ENCODE measurements around the gene ASPSCR1.

ASPSCR1 gene

DNA sequence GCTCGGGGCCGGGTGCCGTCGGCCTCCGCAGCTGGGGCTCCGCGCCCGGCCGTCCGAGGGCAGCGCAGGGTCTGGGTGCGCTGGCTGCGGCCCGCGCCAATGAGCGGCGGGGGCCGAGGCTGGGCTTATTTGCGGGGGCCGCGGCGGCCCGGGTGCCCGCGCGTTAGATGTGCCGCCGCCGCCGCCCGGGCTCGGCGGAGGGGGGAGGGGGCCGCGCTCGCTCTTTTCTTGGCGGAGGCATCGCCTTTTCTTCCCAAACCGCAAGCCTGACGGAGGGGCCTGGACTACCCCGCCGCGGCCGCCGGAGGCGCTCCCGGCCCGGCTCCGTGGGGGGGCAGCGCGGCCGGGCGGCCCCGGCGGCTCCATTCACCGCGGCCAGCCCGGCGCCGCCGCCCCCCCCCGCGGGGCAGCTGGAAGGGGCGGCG lies 16.3 kb upstream of the ASPSCR1 start, which contains the start of gene NOTUM:
NOTUM (minus strand) TSS at position 101 of the 425 bp plus-strand sequence. CDS start 278 bp downstream, outside the sequence.
- under 1% methylated on average over 46 of the region's 65 CpGs for WGBS (ENCODE audit: insufficient coverage)
- DNase-seq = peak in 2 of 3 donors; percentile 45 to 54
- Histone ChIP-seq H3K36me3 (ENCODE audit: control insufficient read depth in 4 of 4, insufficient read depth in 4 of 4, low read length in 3 of 4) (no peaks in the 10 kb centered on the region), H3K9me3 (ENCODE audit: control extremely low read depth in 1 of 5, control insufficient read depth in 4 of 5, insufficient read depth in 2 of 5, low read depth in 1 of 5, low read length in 4 of 5) (no peaks in the 10 kb centered on the region), H3K27me3 (replicated peaks in 2 of 5; ENCODE audit: control insufficient read depth in 4 of 5, insufficient read depth in 5 of 5, low read length in 4 of 5) (peaks cover 0 to 63% (median 21%) of the 10 kb centered on the region in 5 experiments), H3K4me1 (ENCODE audit: control extremely low read depth in 1 of 4, control insufficient read depth in 4 of 4, insufficient read depth in 4 of 4, low read length in 3 of 4) (peaks cover 0 to 30% (median 25%) of the 10 kb centered on the region in 4 experiments), H3K27ac (ENCODE audit: insufficient read depth in 1 of 2, low read depth in 1 of 2, low read length in 2 of 2, poor library complexity in 1 of 2, severe bottlenecking in 2 of 2) (no peak within 1 kb of the TSS), H3K4me3 (ENCODE audit: control insufficient read depth in 1 of 7, extremely low read depth in 1 of 7, insufficient read depth in 4 of 7, low read depth in 2 of 7, low read length in 6 of 7) (peak within 1 kb of the TSS in 5 of 7 experiments; percentile 9 to 61 (median 42))
- CTCF ChIA-PET = interaction anchor here (1.0 to 6.4 kb wide), 8 partner anchors 15 to 68 kb away, joined by 3 to 117 read pairs (median 14); partner anchors contain the start of genes ASPSCR1, CENPX and LRRC45
- POLR2A ChIA-PET = no interaction called here

GRCh38 chr17:81961521-81962498 lies 15.6 kb upstream of the ASPSCR1 start:
- ChIA-PET POLR2A (no interaction called here), CTCF (interaction anchor here (1.5 to 6.4 kb wide), 7 partner anchors 8 to 68 kb away, joined by 3 to 117 read pairs (median 6); partner anchors contain the start of genes CENPX and LRRC45)
- no peak for DNase-seq
- peaks cover 0 to 63% (median 21%) of the 10 kb centered on the region in 5 experiments for H3K27me3 ChIP-seq (replicated peaks in 2 of 5; ENCODE audit: control insufficient read depth in 4 of 5, insufficient read depth in 5 of 5, low read length in 4 of 5)
- peak overlapping the region in 1 of 7 experiments; percentile 16 for H3K4me3 ChIP-seq (ENCODE audit: control insufficient read depth in 1 of 7, extremely low read depth in 1 of 7, insufficient read depth in 4 of 7, low read depth in 2 of 7, low read length in 6 of 7)
- no peak overlapping the region for H3K27ac ChIP-seq (ENCODE audit: insufficient read depth in 1 of 2, low read depth in 1 of 2, low read length in 2 of 2, poor library complexity in 1 of 2, severe bottlenecking in 2 of 2)
- H3K4me1 ChIP-seq (ENCODE audit: control extremely low read depth in 1 of 4, control insufficient read depth in 4 of 4, insufficient read depth in 4 of 4, low read length in 3 of 4) = peaks cover 0 to 37% (median 32%) of the 10 kb centered on the region in 4 experiments
- H3K36me3 ChIP-seq (ENCODE audit: control insufficient read depth in 4 of 4, insufficient read depth in 4 of 4, low read length in 3 of 4) = no peaks in the 10 kb centered on the region
- 15% methylated on average over 65 of the region's 82 CpGs for whole genome bisulfite sequencing (ENCODE audit: insufficient coverage)
- no peaks in the 10 kb centered on the region for H3K9me3 ChIP-seq (ENCODE audit: control extremely low read depth in 1 of 5, control insufficient read depth in 4 of 5, insufficient read depth in 2 of 5, low read depth in 1 of 5, low read length in 4 of 5)

- no peak overlapping the region for H3K27ac ChIP-seq (ENCODE audit: insufficient read depth in 1 of 2, low read depth in 1 of 2, low read length in 2 of 2, poor library complexity in 1 of 2, severe bottlenecking in 2 of 2)
- POLR2A ChIA-PET = no interaction called here
- H3K4me1 ChIP-seq (ENCODE audit: control extremely low read depth in 1 of 4, control insufficient read depth in 4 of 4, insufficient read depth in 4 of 4, low read length in 3 of 4) = peaks cover 0 to 46% (median 42%) of the 10 kb centered on the region in 4 experiments
Measured at GRCh38 chr17:81962499-81963441, 14.7 kb upstream of the ASPSCR1 start.

GRCh38 chr17:81964081-81964849 lies 13.2 kb upstream of the ASPSCR1 start:
- DNase-seq = no peak
- peaks cover 0 to 54% (median 49%) of the 10 kb centered on the region in 4 experiments for H3K4me1 ChIP-seq (ENCODE audit: control extremely low read depth in 1 of 4, control insufficient read depth in 4 of 4, insufficient read depth in 4 of 4, low read length in 3 of 4)
- no peaks in the 10 kb centered on the region for H3K36me3 ChIP-seq (ENCODE audit: control insufficient read depth in 4 of 4, insufficient read depth in 4 of 4, low read length in 3 of 4)
- H3K27me3 ChIP-seq (replicated peaks in 2 of 5; ENCODE audit: control insufficient read depth in 4 of 5, insufficient read depth in 5 of 5, low read length in 4 of 5) = peaks cover 0 to 44% (median 15%) of the 10 kb centered on the region in 5 experiments
- no peak overlapping the region for H3K27ac ChIP-seq (ENCODE audit: insufficient read depth in 1 of 2, low read depth in 1 of 2, low read length in 2 of 2, poor library complexity in 1 of 2, severe bottlenecking in 2 of 2)
- WGBS (ENCODE audit: insufficient coverage) = 92% methylated on average over 20 of the region's 22 CpGs
- no peaks in the 10 kb centered on the region for H3K9me3 ChIP-seq (ENCODE audit: control extremely low read depth in 1 of 5, control insufficient read depth in 4 of 5, insufficient read depth in 2 of 5, low read depth in 1 of 5, low read length in 4 of 5)
- ChIA-PET POLR2A (no interaction called here), CTCF (interaction anchor here (0.7 to 6.4 kb wide), 2 partner anchors 57 to 105 kb away, joined by 3 to 117 read pairs; partner anchors contain the start of genes CENPX and LRRC45)
- no peak overlapping the region for H3K4me3 ChIP-seq (ENCODE audit: control insufficient read depth in 1 of 7, extremely low read depth in 1 of 7, insufficient read depth in 4 of 7, low read depth in 2 of 7, low read length in 6 of 7)

More at GRCh38 chr17:81962499-81963441, 14.7 kb upstream of the ASPSCR1 start:
- Histone ChIP-seq H3K27me3 (replicated peaks in 2 of 5; ENCODE audit: control insufficient read depth in 4 of 5, insufficient read depth in 5 of 5, low read length in 4 of 5) (peaks cover 0 to 59% (median 21%) of the 10 kb centered on the region in 5 experiments), H3K36me3 (ENCODE audit: control insufficient read depth in 4 of 4, insufficient read depth in 4 of 4, low read length in 3 of 4) (no peaks in the 10 kb centered on the region), H3K9me3 (ENCODE audit: control extremely low read depth in 1 of 5, control insufficient read depth in 4 of 5, insufficient read depth in 2 of 5, low read depth in 1 of 5, low read length in 4 of 5) (no peaks in the 10 kb centered on the region), H3K4me3 (ENCODE audit: control insufficient read depth in 1 of 7, extremely low read depth in 1 of 7, insufficient read depth in 4 of 7, low read depth in 2 of 7, low read length in 6 of 7) (no peak overlapping the region)
- CTCF ChIA-PET = interaction anchor here (0.7 to 6.4 kb wide), 7 partner anchors 9 to 67 kb away, joined by 3 to 117 read pairs (median 4); partner anchors contain the start of genes CENPX and LRRC45
- no peak for DNase-seq
- 91% methylated on average over 34 of the region's 37 CpGs for WGBS (ENCODE audit: insufficient coverage)

DNA sequence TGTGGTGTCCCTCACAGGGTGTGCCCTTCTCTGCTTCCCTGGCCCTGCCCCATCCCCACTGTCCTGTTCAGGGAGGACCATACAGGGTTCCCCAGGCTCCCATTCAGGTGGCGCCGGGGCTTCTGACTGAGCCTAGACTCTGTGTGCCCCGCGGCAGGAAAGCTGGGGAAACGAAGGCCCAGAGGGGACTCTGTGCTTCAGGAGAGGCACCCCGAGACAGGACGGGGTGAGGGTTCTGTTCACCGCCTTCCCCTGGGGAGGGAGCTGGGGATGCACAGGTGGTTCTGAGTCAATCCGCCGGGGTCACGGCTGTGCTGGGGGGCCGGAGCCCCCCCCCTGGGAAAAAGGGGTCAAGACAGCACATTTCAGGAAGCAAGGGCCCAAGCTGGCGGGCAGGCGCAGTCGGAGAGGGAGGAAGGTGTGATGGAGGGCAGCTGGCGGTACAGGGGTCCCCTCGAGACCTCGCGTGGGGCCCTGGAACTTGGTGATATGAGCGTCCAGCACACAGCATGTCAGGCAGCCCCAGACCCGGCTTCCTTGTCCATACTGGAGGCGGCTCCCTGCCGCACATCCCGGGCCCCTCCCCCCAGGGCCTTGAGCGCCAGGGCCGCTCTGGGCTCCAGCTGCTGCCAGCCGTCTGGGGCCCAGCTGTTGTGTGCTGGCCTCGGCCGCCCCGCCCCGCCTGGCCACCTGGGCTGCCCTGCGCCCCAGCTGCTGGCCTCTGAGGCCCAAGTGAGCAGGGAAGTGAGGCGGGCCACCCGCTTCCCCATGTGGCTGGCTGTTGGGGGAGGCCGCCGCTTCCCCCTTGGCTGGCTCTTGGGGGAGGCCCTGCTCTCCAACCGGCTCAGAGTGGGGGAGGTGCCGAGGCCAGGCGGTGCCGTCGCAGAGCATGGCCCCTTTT lies 10.8 kb upstream of the ASPSCR1 start:
- Histone ChIP-seq H3K4me3 (ENCODE audit: control insufficient read depth in 1 of 7, extremely low read depth in 1 of 7, insufficient read depth in 4 of 7, low read depth in 2 of 7, low read length in 6 of 7) (peak overlapping the region in 3 of 7 experiments; percentile 8 to 60 (median 32)), H3K27ac (ENCODE audit: insufficient read depth in 1 of 2, low read depth in 1 of 2, low read length in 2 of 2, poor library complexity in 1 of 2, severe bottlenecking in 2 of 2) (no peak overlapping the region), H3K4me1 (ENCODE audit: control extremely low read depth in 1 of 4, control insufficient read depth in 4 of 4, insufficient read depth in 4 of 4, low read length in 3 of 4) (peaks cover 0 to 39% (median 33%) of the 10 kb centered on the region in 4 experiments), H3K36me3 (ENCODE audit: control insufficient read depth in 4 of 4, insufficient read depth in 4 of 4, low read length in 3 of 4) (no peaks in the 10 kb centered on the region), H3K27me3 (replicated peaks in 2 of 5; ENCODE audit: control insufficient read depth in 4 of 5, insufficient read depth in 5 of 5, low read length in 4 of 5) (peaks cover 0 to 25% (median 13%) of the 10 kb centered on the region in 5 experiments), H3K9me3 (ENCODE audit: control extremely low read depth in 1 of 5, control insufficient read depth in 4 of 5, insufficient read depth in 2 of 5, low read depth in 1 of 5, low read length in 4 of 5) (no peaks in the 10 kb centered on the region)
- POLR2A ChIA-PET = interaction anchor here (1.0 kb wide), 1 partner anchor 12 kb away, joined by 3 read pairs; no protein-coding TSS in a partner anchor
- CTCF ChIA-PET = interaction anchor here (0.8 to 3.6 kb wide), 4 partner anchors 7 to 55 kb away, joined by 3 to 21 read pairs (median 8); partner anchors contain the start of gene CENPX
- peak; percentile 41 to 87 (median 79) for DNase-seq
- WGBS (ENCODE audit: insufficient coverage) = 24% methylated on average over 39 of the region's 41 CpGs

All from common myeloid progenitor, CD34-positive (primary cell).